Right ventricle myocardium inferior (tissue), 1 donor: ENCODE results near the gene DHX57. TPM values are rescaled to one million over a fixed set of nuclear protein-coding genes. Genes with fewer than 3 reads are reported as not detected.
"Not testable (repeated sequence)": the region's sequence is repeated elsewhere in the genome, so short reads cannot be mapped to it uniquely, and the experiment has no call there.

ENCODE experiments used
- ATAC-seq: fragments of 200-7000 bp; cut with Tn5 transposase; one replicate; pipeline ENCODE4 v1.9.1; 2020; ENCODE audit warnings: mild to moderate bottlenecking, moderate library complexity
- DNase-seq: peaks from one replicate; pipeline ENCODE4 v3.0.0; 2021; ENCODE audit errors: missing footprints
- intact Hi-C: fragments of 100-400 bp; cut with DNase I; formaldehyde crosslinking; loops from one replicate; pipeline ENCODE4 v1.11.0; 2022
- total RNA-seq: library from RNA; stranded (reverse); fragmentation: NEBNext Ultra II Directional; extraction: Animal tissue kit (Norgen Biotek cat#: 25700); gene quantifications from one replicate; pipeline ENCODE4 v1.2.1, GENCODE V29; 2021
- donor health status: DM: no; HTN: yes; CAD: no; lungs with severe emphysema.

The DHX57 gene
- total RNA-seq, 1 donor from 2014 or later: 7.8 TPM

DNA sequence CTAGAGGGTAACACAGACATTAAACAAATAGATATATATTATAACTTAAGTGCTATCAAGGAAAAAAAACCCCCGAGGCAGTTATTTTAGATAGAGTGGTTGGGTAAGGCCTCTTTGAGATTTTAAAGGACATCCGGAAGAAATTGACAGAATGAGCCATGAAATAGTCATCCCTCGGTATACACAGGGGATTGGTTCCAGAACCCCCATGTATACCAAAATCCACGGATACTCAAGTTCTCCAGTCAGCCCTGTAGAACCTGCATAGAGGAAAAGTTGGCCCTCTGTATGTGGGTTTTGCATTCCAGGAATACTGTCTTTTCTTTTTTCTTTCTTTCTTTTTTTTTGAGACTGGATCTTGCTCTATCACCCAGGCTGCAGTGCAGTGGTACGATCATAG lies 2.0 kb downstream of the DHX57 start:
- intact Hi-C loops: no loop called here
- no peak for DNase-seq
- no peak for ATAC-seq

DNA sequence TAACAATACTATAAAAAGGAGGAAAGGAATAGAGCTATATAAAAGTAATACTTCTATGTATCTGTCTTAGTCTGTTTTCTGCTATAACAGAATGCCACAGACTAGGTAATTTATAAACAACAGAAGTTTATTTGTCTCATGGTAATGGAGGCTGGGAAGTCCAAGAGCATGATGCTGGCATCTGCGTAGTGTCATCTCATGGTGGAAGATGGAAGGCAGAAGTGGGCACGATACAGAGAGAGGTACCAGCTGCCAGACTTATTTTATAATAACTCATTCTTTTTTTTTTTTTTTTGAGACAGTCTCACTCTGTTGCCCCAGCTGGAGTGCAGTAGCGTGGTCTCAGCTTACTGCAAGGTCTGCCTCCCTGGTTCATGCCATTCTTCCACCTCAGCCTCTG lies 4.3 kb downstream of the DHX57 start:
- ATAC-seq (no peak), DNase-seq (no peak)
- intact Hi-C loops: no loop called here

DNA sequence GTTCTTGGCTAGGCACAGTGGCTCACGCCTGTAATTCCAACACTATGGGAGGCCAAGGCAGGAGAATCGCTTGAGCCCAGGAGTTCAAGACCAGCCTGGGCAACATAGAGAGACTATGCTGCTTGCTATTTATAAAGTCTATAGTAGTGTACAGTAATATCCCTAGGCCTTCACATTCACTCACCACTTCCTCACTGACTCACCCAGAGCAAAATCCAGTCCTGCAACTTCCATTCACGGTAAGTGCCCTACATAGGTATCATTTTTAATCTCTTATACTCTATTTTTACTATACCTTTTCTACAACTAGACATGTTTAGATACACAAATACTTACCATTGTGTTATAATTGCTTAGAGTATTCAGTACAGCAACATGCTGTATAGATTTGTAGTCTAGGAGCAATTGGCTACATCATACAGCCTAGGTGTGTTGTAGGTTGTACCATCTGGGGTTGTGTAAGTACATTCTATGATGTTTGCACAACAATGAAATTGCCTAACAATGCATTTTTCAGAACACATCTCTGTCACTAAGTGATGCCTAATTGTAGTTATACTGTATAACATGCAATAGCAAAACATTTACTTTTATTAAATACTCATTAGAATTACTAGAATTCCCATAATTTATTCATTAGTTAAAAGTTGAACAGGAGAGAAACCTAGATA lies 8.8 kb downstream of the DHX57 start:
- ATAC-seq (no peak), DNase-seq (no peak)
- intact Hi-C loops: no loop called here

DNA sequence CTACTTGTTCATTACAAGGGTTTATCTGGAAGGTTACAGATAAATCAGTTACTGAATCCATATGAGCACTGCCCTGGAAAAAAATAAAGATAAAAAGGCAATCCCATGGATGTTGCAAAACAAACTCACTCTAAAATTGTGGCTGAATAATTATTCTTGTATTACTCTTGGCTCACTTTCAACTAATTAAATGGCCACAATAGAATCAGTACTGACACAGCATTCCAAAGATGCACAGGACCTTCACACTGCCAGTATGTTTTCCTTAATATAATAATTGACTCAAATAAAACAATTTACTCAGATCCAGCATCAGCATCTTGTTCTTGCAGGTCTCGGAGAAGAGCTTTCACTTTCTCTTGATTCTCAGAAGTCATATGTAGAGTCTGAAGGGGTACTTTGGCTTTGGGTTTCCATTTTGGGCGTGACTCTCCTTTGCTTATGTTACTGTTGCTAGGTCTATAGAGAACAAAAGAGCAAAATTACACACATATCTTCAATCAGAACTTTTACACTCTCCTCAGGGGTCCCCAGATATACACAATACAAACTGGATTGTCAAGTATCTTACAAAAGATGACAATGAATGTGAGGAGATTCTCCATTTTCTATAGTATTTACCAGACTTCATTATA lies 12.6 kb downstream of the DHX57 start:
- intact Hi-C loops: no loop called here
- ATAC-seq: no peak

DNA sequence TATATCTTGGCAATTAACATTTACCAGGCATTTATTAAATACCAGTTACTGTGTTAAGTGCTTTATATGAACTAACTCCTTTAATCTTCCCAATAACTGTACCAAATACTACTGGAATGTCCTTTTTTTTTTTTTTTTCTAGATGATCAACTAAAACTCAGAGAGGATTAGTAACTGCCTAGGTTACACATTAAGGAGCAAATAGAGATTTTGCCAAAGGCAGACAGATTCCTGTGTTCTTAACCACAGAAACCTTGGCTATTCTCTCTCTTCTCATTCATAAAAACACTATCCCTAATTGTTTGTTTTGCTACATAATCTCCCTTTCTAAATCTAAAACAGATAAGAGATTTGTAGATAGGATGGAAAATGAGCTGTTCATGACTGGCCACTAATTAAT lies 13.3 kb downstream of the DHX57 start:
- DNase-seq (no peak), ATAC-seq (no peak)
- intact Hi-C loops: no loop called here

More for the DNA sequence above, 12.6 kb downstream of the DHX57 start:
- DNase-seq: no peak

DNA sequence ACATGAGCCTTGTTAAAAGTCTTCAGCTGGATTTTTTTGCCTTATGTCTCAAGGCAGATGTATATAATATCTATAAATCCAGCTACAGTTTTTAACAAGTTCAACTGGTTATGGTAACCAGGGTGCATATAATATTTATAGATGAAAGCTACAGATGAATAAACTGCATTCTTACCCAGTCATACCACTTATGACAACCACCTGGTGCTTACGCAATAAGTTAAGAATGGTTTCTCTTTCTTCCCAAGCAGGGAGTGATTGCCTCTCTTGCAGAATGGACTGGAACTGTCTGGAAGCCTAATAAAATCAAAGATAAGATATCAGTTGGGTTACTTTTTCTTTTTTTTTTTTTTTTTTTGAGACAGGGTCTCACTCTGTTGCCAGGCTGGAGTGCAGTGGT lies 19.6 kb downstream of the DHX57 start:
- DNase-seq: no peak
- intact Hi-C loops: no loop called here
- ATAC-seq: no peak

DNA sequence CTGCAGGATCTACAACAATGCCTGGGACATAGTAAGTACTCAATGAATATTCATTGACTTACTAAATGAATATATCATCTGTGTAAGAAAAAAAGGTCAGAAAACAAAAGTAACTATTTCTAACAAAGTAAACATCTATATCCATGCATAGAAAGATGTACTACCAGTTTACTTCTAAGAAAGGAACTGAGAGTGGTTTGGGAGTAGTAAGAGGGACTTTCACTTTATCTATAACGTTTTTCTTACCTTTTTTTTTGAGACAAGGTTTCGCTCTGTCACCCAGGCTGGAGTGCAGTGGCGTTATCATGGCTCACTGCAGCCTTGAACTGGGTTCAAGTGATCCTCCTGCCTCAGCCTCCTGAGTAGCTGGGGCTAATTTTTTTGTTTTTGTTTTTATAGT lies 25.7 kb downstream of the DHX57 start:
- ATAC-seq: no peak
- intact Hi-C loops: no loop called here
- no peak for DNase-seq

DNA sequence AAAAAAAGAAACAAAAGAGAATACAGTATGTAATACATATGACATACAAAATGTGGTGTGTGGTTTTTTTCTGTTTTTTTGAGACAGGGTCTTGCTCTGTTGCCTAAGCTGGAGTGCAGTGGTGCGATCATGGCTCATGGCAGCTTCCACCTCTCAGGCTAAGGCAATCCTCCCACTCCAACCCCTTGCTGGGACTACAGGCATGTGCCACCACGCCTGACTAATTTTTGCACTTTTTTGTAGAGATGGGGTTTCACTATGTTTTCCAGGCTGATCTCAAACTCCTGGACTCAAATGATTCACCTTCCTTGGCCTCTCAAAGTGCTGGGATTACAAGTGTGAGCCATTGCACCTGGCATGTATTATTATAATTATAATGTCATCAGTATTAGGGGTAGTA lies 38.9 kb downstream of the DHX57 start:
- ATAC-seq (no peak), DNase-seq (no peak)
- intact Hi-C loops: no loop called here

DNA sequence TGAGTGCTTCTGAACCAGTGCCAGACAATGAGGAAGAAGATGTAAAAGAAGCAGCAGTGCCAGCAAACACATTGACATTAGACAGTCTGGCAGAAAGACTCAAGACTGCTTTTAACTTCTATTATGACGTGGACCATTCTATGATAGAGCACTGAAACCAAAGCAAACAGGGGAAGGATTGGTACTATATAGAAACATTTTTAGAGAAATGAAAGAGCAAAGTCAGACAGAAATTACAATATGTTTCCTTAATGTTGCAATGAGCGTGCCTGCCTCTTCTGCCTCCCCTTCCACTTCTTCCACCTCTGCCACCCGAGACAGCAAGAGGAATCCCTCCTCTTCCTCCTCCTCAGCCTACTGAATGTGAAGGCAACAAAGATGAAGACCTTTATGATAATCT lies 39.7 kb downstream of the DHX57 start:
- ATAC-seq: peak; percentile 80
- intact Hi-C loops: no loop called here
- no peak for DNase-seq

DNA sequence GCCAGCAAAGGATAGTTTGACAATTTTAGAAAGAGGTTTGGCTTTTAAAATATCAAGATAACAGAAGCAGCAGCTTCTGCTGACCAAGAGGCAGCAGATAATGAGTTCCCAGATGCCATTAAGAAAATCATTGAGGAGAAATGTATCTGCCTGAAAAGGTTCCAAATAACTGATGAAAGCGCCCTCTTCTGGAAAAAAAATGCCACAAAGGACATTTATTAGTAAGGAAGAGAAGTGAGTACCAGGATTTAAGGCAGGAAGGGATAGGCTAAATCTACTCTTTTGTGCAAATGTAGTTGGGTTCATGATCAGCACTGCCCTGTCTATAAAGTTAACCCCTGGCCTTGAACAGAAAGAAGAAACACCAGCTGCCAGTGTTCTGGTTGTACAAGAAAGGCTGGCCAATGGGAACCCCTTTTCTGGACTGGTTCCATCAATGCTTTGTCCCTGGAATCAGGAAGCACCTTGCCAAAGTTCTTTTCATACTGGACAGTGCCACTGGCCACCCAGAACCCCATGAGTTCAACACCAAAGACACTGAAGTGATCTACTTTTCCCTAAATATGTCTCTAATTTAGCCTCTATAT lies 40.6 kb downstream of the DHX57 start:
- DNase-seq: no peak
- no peak for ATAC-seq
- intact Hi-C loops: no loop called here

DNA sequence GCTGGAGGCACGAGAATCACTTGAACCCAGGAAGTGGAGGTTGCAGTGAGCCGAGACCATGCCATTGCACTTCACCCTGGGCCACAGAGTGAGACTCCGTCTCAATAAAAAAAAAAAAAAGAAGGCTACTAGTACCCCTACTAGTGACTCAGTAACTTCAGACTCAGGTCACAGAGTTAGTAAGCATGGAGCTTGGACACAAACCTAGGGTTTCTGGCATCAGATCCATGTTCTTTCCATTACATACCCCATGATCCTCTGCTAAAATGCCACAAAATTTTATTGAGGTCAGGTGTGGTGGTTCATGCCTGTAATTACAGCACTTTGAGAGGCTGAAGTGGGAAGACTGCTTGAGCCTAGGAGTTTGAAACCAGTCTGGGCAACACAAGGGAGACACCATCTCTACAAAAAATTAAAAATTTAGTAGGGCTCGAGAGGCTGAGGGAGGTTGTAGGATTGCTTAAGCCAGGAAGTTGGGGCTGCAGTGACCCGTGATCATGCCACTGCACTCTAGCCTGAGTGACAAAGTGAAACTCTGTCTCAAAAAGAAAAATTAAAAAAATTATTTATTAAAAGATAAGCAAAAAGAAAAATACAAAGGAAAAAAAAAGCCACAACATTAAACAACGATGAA lies 45.1 kb downstream of the DHX57 start:
- intact Hi-C loops: no loop called here
- DNase-seq (no peak), ATAC-seq (no peak)

DNA sequence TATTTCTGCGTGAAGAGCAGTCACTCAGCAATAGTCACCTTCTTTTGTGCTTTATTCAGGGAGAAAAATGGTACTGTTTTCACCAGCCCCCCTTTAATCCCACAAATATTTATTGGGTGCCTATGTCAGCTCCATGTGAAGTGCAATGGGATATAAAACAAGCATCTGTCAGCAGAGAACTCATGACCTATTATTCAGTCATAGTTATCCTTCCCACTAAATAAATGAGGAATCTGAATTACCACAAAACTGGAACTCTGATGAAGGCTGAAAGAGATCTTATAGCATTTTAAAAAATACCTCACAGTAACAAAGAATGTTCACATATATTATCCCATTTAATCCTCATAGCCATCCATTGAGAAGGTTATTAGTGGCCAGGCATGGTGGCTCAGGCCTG lies 45.8 kb downstream of the DHX57 start:
- no peak for ATAC-seq
- intact Hi-C loops: no loop called here
- no peak for DNase-seq

DNA sequence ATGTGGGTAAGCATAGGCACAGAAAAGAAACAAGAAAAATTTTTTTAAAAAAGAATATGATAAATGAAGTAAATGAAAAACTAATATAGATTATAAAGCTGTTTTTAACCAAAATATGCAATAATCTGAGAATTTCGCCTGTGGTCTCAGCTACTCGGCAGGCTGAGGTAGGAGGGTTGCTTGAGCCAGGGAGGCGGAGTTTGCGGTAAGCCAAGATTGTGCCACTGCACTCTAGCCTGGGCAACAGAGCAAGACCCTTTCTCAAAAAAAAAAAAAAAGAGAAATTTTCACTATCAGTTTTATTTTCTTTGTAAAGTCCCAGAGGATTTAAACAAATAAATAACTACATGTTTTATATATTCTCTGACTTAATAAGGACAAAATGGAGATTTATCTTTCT lies 47.3 kb downstream of the DHX57 start:
- DNase-seq (no peak), ATAC-seq (no peak)
- intact Hi-C loops: no loop called here

DNA sequence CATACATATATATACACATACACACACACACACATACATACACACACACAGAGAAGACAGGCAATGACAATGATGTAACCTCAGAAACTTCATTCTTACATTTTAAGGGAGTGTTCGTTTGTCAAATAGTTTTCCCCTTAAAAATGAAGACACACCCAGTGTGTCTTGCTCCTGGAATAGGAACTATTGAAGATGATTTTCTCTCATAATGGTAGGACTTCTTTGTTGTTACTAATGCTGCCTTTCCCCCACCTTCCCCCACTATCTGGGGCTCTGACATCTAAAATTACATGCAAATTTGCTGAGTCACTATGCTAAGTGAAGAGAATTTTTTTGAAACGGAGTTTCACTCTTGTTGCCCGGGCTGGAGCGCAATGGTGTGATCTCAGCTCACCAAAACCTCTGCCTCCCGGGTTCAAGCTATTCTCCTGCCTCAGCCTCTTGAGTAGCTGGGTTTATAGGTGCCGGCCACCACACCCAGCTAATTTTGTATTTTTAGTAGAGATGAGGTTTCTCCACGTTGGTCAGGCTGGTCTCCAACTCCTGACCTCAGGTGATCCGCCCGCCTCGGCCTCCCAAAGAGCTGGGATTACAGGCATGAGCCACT lies 48.1 kb downstream of the DHX57 start:
- intact Hi-C loops, DNase-seq: not testable (repeated sequence)
- ATAC-seq: peak; percentile 20

DNA sequence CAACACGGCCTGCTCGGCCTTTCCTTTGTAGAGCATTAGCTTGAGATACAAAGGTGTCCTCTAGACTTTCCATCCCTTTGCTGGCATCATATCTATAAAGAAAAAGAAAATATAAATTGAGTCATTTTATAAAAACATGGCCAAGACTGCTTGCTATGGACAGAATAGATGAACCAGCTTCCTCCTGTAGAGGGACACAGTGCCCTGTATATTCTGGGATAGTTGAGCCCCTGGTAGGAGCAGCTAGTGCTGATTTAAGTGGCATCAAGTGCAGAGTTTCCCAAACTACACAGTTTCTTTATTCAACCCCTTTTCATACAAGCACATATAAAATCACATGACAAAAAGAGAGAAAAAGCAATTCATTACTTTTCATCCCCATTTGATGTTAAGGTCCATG lies 49.8 kb downstream of the DHX57 start:
- DNase-seq: no peak
- ATAC-seq: no peak
- intact Hi-C loops: no loop called here

DNA sequence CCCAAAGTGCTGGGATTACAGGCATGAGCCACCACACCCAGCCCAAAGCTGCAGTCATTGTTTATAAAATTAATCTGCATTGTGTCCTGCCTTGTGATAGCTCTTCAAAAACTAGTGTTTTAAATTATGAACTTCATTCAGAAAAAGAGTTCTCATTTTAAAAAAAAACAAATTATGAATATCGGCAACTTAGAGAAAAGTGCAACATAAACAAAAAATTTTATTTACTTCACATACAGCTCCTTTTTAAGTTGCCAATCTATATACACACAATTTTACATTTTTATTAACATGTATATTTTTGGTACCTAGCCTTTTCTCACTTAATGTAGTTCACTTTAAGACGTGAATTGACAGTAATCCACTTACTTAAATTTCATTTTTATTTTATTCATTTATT lies 50.8 kb downstream of the DHX57 start:
- ATAC-seq (no peak), DNase-seq (no peak)
- intact Hi-C loops: no loop called here

DNA sequence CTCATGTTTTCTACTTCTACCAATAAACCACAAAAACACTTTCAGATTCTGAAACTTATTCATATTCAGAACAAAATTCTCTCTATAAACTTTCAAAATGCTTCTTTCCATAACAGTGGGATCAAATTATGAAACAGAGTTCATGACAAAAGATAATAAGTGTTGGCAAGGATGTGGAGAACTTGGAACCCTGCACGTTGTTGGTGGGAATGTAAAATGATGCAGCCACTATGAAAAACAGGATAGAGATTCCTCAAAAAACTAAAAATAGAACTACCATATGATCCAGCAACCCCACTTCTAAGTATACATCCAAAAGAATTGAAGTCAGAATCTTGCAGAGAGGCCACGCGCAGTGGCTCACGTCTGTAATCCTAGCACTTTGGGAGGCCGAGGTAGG lies 52.3 kb downstream of the DHX57 start:
- intact Hi-C loops: no loop called here
- DNase-seq (no peak), ATAC-seq (no peak)

DNA sequence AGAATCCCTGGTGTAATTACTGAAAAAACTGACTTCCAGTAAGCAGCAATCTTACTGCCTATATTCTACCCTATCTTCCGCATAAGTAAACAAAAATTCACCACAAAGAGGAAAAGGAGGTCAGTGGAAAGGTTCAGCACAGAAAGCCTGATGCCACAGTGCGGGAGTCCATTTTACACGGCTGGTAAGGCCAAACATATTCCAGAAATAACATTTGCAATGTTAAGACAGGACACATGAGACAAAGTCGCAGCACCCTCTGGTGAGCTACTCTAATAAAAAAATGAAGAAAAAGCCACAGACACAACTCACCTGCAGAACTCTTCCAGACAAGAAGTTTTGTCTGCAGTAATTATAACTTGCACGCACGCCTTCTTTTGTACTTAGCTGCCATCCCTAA lies 57.2 kb downstream of the DHX57 start:
- ATAC-seq: no peak
- no peak for DNase-seq
- intact Hi-C loops: no loop called here

DNA sequence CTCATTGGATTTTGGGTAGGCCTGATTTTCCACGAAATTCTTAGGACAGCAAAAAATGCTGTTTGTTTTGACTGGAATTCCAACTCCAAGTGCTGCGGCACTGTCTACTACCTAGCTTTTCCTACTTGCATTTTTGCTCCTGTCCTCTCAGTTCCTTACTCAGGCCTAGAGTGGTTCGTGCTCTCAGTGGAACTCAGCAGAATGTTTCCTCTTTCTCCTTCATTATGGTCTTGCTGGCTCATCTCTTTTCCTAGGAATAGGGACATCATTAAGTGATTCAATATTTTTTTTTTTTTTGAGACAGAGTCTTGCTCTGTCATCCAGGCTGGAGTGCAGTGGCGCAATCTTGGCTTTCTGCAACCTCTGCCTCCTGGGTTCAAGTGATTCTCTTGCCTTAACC lies 59.8 kb downstream of the DHX57 start:
- ATAC-seq: no peak
- intact Hi-C loops: no loop called here
- no peak for DNase-seq

DNA sequence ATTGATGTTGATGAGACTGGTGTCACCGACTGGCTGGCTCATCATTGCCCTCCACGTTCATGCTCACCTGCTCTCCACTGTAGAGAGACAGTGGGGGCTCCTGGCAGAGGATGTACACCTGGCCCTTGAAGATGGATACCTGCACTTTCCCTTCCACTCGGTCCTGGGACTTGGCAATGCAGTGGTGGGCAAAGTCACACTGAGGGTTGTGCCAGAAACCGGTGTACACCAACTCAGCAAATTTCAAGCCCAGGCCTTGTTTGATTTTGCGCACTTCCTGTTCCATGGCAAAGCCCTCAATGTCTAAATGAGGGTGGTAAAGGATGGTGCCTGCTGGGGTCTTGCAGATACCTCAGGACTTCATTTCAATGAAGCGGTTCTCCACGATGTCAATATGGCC lies 65.2 kb downstream of the DHX57 start:
- intact Hi-C loops: no loop called here
- ATAC-seq (no peak), DNase-seq (no peak)
